Esophagus muscularis mucosa (tissue), 3 donors: ENCODE data around the gene NHSL1.

Source experiments
- EP300 ChIP-seq: sonication (generic); formaldehyde crosslinking; IDR thresholded peaks from one replicate; pipeline ENCODE4 v1.6.1; 2017; ENCODE audit warnings: antibody characterized with exemption
- TF ChIP-seq, protein P1 (sequence below), 3 experiments: fragments of 200-600 bp in 2 of 3; fragments of 450-650 bp in 1 of 3; sonication (generic) in 2 of 3; IDR thresholded peaks; one replicate each; pipeline ENCODE4 v1.5.1; 2017 to 2019; ENCODE audit warnings: antibody characterized with exemption in 3 of 3, mild to moderate bottlenecking in 2 of 3, moderate library complexity in 1 of 3

DNA sequence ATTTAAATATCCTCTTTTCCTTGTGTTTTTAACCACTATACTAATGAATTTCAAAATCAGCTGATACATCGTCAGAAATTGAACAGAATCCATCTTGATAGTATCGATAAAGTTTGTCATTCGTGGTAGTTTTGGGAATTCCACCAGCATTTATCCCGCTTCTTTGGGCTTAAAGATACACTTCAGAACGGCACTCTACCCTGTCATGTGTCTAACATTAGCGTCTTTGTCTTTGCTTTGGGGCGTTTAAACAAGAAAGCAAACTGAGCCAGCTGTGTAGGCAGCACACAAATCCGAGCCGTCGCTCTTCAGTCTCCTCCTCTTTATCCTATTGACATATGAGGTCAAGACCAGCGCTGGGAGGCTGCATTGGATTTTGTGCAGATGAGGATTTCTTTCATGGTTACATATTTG lies 27.5 kb upstream of the NHSL1 start:
- TF ChIP-seq, protein P1, sequence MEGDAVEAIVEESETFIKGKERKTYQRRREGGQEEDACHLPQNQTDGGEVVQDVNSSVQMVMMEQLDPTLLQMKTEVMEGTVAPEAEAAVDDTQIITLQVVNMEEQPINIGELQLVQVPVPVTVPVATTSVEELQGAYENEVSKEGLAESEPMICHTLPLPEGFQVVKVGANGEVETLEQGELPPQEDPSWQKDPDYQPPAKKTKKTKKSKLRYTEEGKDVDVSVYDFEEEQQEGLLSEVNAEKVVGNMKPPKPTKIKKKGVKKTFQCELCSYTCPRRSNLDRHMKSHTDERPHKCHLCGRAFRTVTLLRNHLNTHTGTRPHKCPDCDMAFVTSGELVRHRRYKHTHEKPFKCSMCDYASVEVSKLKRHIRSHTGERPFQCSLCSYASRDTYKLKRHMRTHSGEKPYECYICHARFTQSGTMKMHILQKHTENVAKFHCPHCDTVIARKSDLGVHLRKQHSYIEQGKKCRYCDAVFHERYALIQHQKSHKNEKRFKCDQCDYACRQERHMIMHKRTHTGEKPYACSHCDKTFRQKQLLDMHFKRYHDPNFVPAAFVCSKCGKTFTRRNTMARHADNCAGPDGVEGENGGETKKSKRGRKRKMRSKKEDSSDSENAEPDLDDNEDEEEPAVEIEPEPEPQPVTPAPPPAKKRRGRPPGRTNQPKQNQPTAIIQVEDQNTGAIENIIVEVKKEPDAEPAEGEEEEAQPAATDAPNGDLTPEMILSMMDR (IDR thresholded peaks at IDR 0.05) = no peak
- TF ChIP-seq EP300 = no peak
